Upper lobe of left lung (tissue), 4 donors: ENCODE results near the gene SLX4IP.

Experiments
- CTCF ChIP-seq, 6 experiments: fragments of 450-650 bp in 4 of 6; fragments of 200-600 bp in 2 of 6; sonication (generic) in 2 of 6; IDR thresholded peaks; one replicate each; pipeline ENCODE4 v1.5.1; 2016 to 2019; ENCODE audit warnings: antibody characterized with exemption in 6 of 6
- EP300 ChIP-seq, 4 donors: sonication (generic); formaldehyde crosslinking; IDR thresholded peaks; one replicate each; pipeline ENCODE4 v1.5.1; 2017; ENCODE audit warnings: antibody characterized with exemption in 4 of 4, control low read depth in 2 of 4

GRCh38 chr20:10521836-10522235 lies 86.7 kb downstream of the SLX4IP start:
- no peak for TF ChIP-seq CTCF (IDR thresholded peaks at IDR 0.05)
- no peak for TF ChIP-seq EP300 (IDR thresholded peaks at IDR 0.05)
